ENCODE results near the gene ARF3.

The ARF3 gene

GRCh38 chr12:48957141-48958048, at the start of gene ARF3:
TSS of gene ARF3 (minus strand) at chr12:48957487. CDS start at chr12:48941095, 16,392 bp downstream.
- DNase-seq: peak; percentile 96

- DNase-seq: no peak
These were observed 43.1 kb upstream of the ARF3 start for GRCh38 chr12:49000346-49000745.

- peak; percentile 80 for DNase-seq
These were observed 42.3 kb upstream of the ARF3 start, which contains the start of gene DDN for GRCh38 chr12:48999371-49000131. TSS of gene DDN (minus strand) at chr12:48999375. CDS start at chr12:48999287, 88 bp downstream.

- DNase-seq: no peak
These were observed 41.4 kb upstream of the ARF3 start for GRCh38 chr12:48998497-48999353.

GRCh38 chr12:48997719-48998496, 40.6 kb upstream of the ARF3 start:
- DNase-seq: peak; percentile 75

GRCh38 chr12:48996794-48997718, 39.8 kb upstream of the ARF3 start:
- DNase-seq: peak; percentile 83

GRCh38 chr12:48995086-48995879, 38.0 kb upstream of the ARF3 start:
- peak; percentile 78 for DNase-seq

- DNase-seq: no peak
These were observed 37.2 kb upstream of the ARF3 start for GRCh38 chr12:48994224-48995085.

GRCh38 chr12:48993787-48994186, 36.5 kb upstream of the ARF3 start:
- DNase-seq: no peak

GRCh38 chr12:48991247-48992050, 34.2 kb upstream of the ARF3 start:
- DNase-seq: no peak

- no peak for DNase-seq
These were observed 33.3 kb upstream of the ARF3 start for GRCh38 chr12:48990552-48990951.

GRCh38 chr12:48988030-48988649, 30.9 kb upstream of the ARF3 start:
- DNase-seq: peak; percentile 97

- DNase-seq: no peak
These were observed 29.5 kb upstream of the ARF3 start for GRCh38 chr12:48986720-48987291.

- DNase-seq: no peak
These were observed 28.6 kb upstream of the ARF3 start for GRCh38 chr12:48985901-48986300.

- DNase-seq: no peak
These were observed 28.2 kb upstream of the ARF3 start for GRCh38 chr12:48985475-48985897.

GRCh38 chr12:48982397-48983080, 25.3 kb upstream of the ARF3 start:
- DNase-seq: no peak

- no peak for DNase-seq
These were observed 24.5 kb upstream of the ARF3 start for GRCh38 chr12:48981757-48982157.
